ENCODE data around the gene CD38.

GRCh38 chr4:15781427-15782095 is 3.4 kb downstream of the CD38 start:
- no peak for TF ChIP-seq POLR2A (IDR thresholded peaks at IDR 0.05)
- TF ChIP-seq CTCF (IDR thresholded peaks at IDR 0.05) = no peak

Data from body of pancreas (tissue), 4 donors.